ENCODE measurements around the gene A2M. TPM values are rescaled to one million over a fixed set of nuclear protein-coding genes. Genes with fewer than 3 reads are reported as not detected.

A2M gene
- total and polyA plus RNA-seq, 9 of the 15 experiments (the other 6 are each of a cell fraction or from before 2014, with no cell fraction given): 0.08 to 2.3 TPM; not detected in 7

GRCh38 chr12:9066183-9066623 lies 49.5 kb downstream of the A2M start (continued):
- no peak for TF ChIP-seq PBX2 (CRISPR knock-in tag; IDR thresholded peaks at IDR 0.05; ENCODE audit: low read depth)
- no peak for TF ChIP-seq PBX2 (tag; conservative IDR thresholded peaks at IDR 0.05; ENCODE audit: low read depth)
- TF ChIP-seq BMI1 (IDR thresholded peaks at IDR 0.05; ENCODE audit: low read length): no peak
- TF ChIP-seq RBBP5 (IDR thresholded peaks at IDR 0.05; ENCODE audit: borderline replicate concordance, insufficient read depth, low read length, poor library complexity, severe bottlenecking): no peak
- TF ChIP-seq ETV5 (CRISPR knock-in tag; IDR thresholded peaks at IDR 0.05; ENCODE audit: low read depth): no peak
- no peak for TF ChIP-seq CREB5 (CRISPR knock-in tag; IDR thresholded peaks at IDR 0.05)

- no peak for FAIRE-seq
- POLR2A ChIA-PET: no interaction called here
- WGBS (ENCODE audit: insufficient coverage, low coverage, missing lambda C conversion rate): no CpG with 5 or more reads among the region's 1 CpG
- intact Hi-C loops (cut with micrococcal nuclease): no loop called here
- no peaks in the 10 kb centered on the region for H3K9me3 ChIP-seq (replicated peaks; ENCODE audit: control insufficient read depth, insufficient read depth, low read depth, low read length)
- H3K9ac ChIP-seq (ENCODE audit: insufficient read depth in 1 of 2, low read depth in 2 of 2, low read length in 2 of 2): no peak overlapping the region
- DNase-seq (ENCODE audit: extremely low read depth in 1 of 4, low spot score in 3 of 4): no peak
- no peak overlapping the region for H2AFZ ChIP-seq (ENCODE audit: low read depth, low read length)
- H3K36me3 ChIP-seq (ENCODE audit: control insufficient read depth, insufficient read depth, low read length): no peaks in the 10 kb centered on the region
- BruUV-seq (replicated peaks): no TSS peak
- H3K4me3 ChIP-seq: no peak overlapping the region
- H4K20me1 ChIP-seq (replicated peaks; ENCODE audit: control insufficient read depth, insufficient read depth, low read length): no peaks in the 10 kb centered on the region
- no peak for ATAC-seq
- no peak overlapping the region for H3K27ac ChIP-seq (ENCODE audit: extremely low read depth, low read depth, low read length)
- no peak overlapping the region for H3K4me2 ChIP-seq (ENCODE audit: insufficient read depth, low read length)
- H3K27me3 ChIP-seq (ENCODE audit: control insufficient read depth in 2 of 2, insufficient read depth in 2 of 2, low read length in 2 of 2): peaks cover 0 to 23% of the 10 kb centered on the region in 2 experiments; a peak in 4 of 5 replicates
- peaks cover 0 to 9% of the 10 kb centered on the region in 2 experiments; a peak in 2 of 5 replicates for H3K4me1 ChIP-seq (replicated peaks in 1 of 2; ENCODE audit: control insufficient read depth in 2 of 2, insufficient read depth in 2 of 2, low read length in 2 of 2)
- no peaks in the 10 kb centered on the region for H3K79me2 ChIP-seq (ENCODE audit: control insufficient read depth, insufficient read depth, low read length)
- CTCF ChIA-PET (ENCODE audit: low intra/inter-chr PET ratio): no interaction called here
- in situ Hi-C loops (cut with MboI): no loop called here
- H3K9me1 ChIP-seq (ENCODE audit: control insufficient read depth, insufficient read depth, low read length): no peaks in the 10 kb centered on the region
- TF ChIP-seq ZFP36 (IDR thresholded peaks at IDR 0.05; ENCODE audit: low read depth, low read length, partially characterized antibody): no peak
- no peak for TF ChIP-seq E2F1 (CRISPR knock-in tag; IDR thresholded peaks at IDR 0.05)
- TF ChIP-seq ZNF217 (CRISPR knock-in tag; IDR thresholded peaks at IDR 0.05): no peak
Measured at GRCh38 chr12:9065607-9065856, 50.2 kb downstream of the A2M start.

Measured in K562 (cell line).